K562 (cell line): ENCODE measurements around the gene NDUFS6. TPM values are rescaled to one million over a fixed set of nuclear protein-coding genes. Genes with fewer than 3 reads are reported as not detected.

ENCODE experiments used
- ATF3 ChIP-seq, 2 experiments: fragments of 450-650 bp in 1 of 2; sonication (generic) in 1 of 2; formaldehyde crosslinking in 1 of 2; IDR thresholded peaks in 1 of 2; conservative IDR thresholded peaks in 1 of 2; 2 replicates each; pipeline versions ENCODE4 v1.6.1 to v1.8.1; 2016 to 2023; ENCODE audit warnings: mild to moderate bottlenecking in 2 of 2, moderate library complexity in 2 of 2, inconsistent platforms in 1 of 2, missing genetic modification reagents in 1 of 2
- CHD4 ChIP-seq: fragments of 200-600 bp; sonication (generic); IDR thresholded peaks from 3 replicates; pipeline ENCODE4 v1.6.1; 2012; ENCODE audit warnings: low read depth, mild to moderate bottlenecking, mixed read lengths, low read length, inconsistent platforms; ENCODE audit not compliant: insufficient read depth, insufficient replicate concordance, poor library complexity, severe bottlenecking
- EGR1 ChIP-seq: fragments of 450-650 bp; conservative IDR thresholded peaks from 2 replicates; pipeline ENCODE4 v1.6.1; 2017; ENCODE audit warnings: mild to moderate bottlenecking
- EP300 ChIP-seq: IDR thresholded peaks from 2 replicates; pipeline ENCODE4 v1.6.1; 2012; ENCODE audit warnings: low read length, improper control_type of control experiment
- ESRRB ChIP-seq: fragments of 250-450 bp; sonication (Bioruptor Pico); IDR thresholded peaks from 2 replicates; pipeline ENCODE4 v1.5.0; 2020; ENCODE audit warnings: mild to moderate bottlenecking, moderate library complexity, borderline replicate concordance
- KAT7 ChIP-seq: sonication (generic); formaldehyde crosslinking; IDR thresholded peaks from 2 replicates; pipeline ENCODE4 v1.8.0; 2022; ENCODE audit warnings: missing genetic modification reagents, mild to moderate bottlenecking, borderline replicate concordance
- KDM1A ChIP-seq, 2 experiments: fragments of 450-650 bp; IDR thresholded peaks; 2 replicates each; pipeline ENCODE4 v1.6.1; 2016; ENCODE audit warnings: mild to moderate bottlenecking in 2 of 2
- LEF1 ChIP-seq: fragments of 450-650 bp; IDR thresholded peaks from 2 replicates; pipeline ENCODE4 v1.6.1; 2016; ENCODE audit warnings: mild to moderate bottlenecking
- MAFG ChIP-seq: fragments of 450-650 bp; conservative IDR thresholded peaks from 2 replicates; pipeline ENCODE4 v1.6.1; 2016; ENCODE audit warnings: missing genetic modification characterization, missing compliant biosample characterization
- NONO ChIP-seq, 2 experiments: fragments of 200-400 bp in 1 of 2; fragments of 450-650 bp in 1 of 2; formaldehyde crosslinking in 1 of 2; IDR thresholded peaks; 2 replicates each; pipeline ENCODE4 v1.6.1; 2017; ENCODE audit warnings: low read depth in 2 of 2, mild to moderate bottlenecking in 2 of 2, moderate library complexity in 2 of 2, low read length in 1 of 2
- PCBP2 ChIP-seq: fragments of 200-400 bp; formaldehyde crosslinking; IDR thresholded peaks from 2 replicates; pipeline ENCODE4 v1.6.1; 2018; ENCODE audit warnings: low read length, low read depth, mild to moderate bottlenecking, moderate library complexity; ENCODE audit not compliant: poor library complexity, severe bottlenecking
- PHTF2 ChIP-seq: fragments of 250-450 bp; sonication (Bioruptor Pico); IDR thresholded peaks from 2 replicates; pipeline ENCODE4 v1.5.0; 2021; ENCODE audit warnings: mild to moderate bottlenecking
- RB1 ChIP-seq: fragments of 450-650 bp; IDR thresholded peaks from 2 replicates; pipeline ENCODE4 v1.6.1; 2017; ENCODE audit warnings: low read depth, mild to moderate bottlenecking
- RNF2 ChIP-seq: sonication (generic); IDR thresholded peaks from 2 replicates; pipeline ENCODE4 v1.6.1; 2016
- SMAD1 ChIP-seq: fragments of 150-350 bp; IDR thresholded peaks from 2 replicates; pipeline ENCODE4 v1.6.1; 2014; ENCODE audit warnings: low read length, low read depth; ENCODE audit not compliant: partially characterized antibody
- SRSF1 ChIP-seq: fragments of 200-400 bp; formaldehyde crosslinking; IDR thresholded peaks from 2 replicates; pipeline ENCODE4 v1.6.1; 2017; ENCODE audit warnings: mild to moderate bottlenecking, low read depth, low read length, moderate library complexity
- TSC22D4 ChIP-seq: fragments of 450-650 bp; IDR thresholded peaks from 2 replicates; pipeline ENCODE4 v1.6.1; 2016; ENCODE audit warnings: missing genetic modification characterization, missing biosample characterization, control low read depth
- WHSC1 ChIP-seq: IDR thresholded peaks from one replicate; pipeline ENCODE4 v1.6.1; 2012; ENCODE audit warnings: low read length, control low read depth, inconsistent platforms
- ZBTB1 ChIP-seq: sonication (generic); formaldehyde crosslinking; IDR thresholded peaks from 2 replicates; pipeline ENCODE4 v1.8.1; 2023; ENCODE audit warnings: missing genetic modification reagents, low read depth, mild to moderate bottlenecking, borderline replicate concordance
- ZNF143 ChIP-seq: sonication (generic); formaldehyde crosslinking; IDR thresholded peaks from 2 replicates; pipeline ENCODE4 v1.9.0; 2022; ENCODE audit warnings: mild to moderate bottlenecking, missing genetic modification reagents
- ZNF197 ChIP-seq: fragments of 200-800 bp; sonication (Bioruptor generic); IDR thresholded peaks from 2 replicates; pipeline ENCODE4 v1.6.1; 2016; ENCODE audit warnings: low read depth, missing genetic modification characterization, missing compliant biosample characterization
- ZNF668 ChIP-seq: fragments of 250-450 bp; sonication (Bioruptor Pico); IDR thresholded peaks from 2 replicates; pipeline ENCODE4 v1.8.0; 2022; ENCODE audit warnings: mild to moderate bottlenecking, inconsistent platforms
- ZNF717 ChIP-seq: fragments of 250-450 bp; sonication (Bioruptor Pico); IDR thresholded peaks from 2 replicates; pipeline ENCODE4 v1.5.0; 2021
- ZNF764 ChIP-seq: fragments of 250-450 bp; sonication (Bioruptor Pico); IDR thresholded peaks from 2 replicates; pipeline ENCODE4 v1.4.0; 2020; ENCODE audit warnings: low read depth, mild to moderate bottlenecking, moderate library complexity
- polyA plus RNA-seq, 8 experiments: library from polyadenylated mRNA; depleted of rRNA in 4 of 8; stranded (reverse) in 5 of 8; unstranded in 3 of 8; fragments of >200 nt; fragmentation: Nextera tagmentation in 2 of 8; fragmentation: Illumina TruSeq in 1 of 8; extraction: Ambion mirVana in 2 of 8; extraction: Trizol in 1 of 8; gene quantifications; 2 replicates each; pipeline versions ENCODE4 v1.2.1 to v1.2.3, GENCODE V29; 2011 to 2014; ENCODE audit warnings: inconsistent platforms in 1 of 8, missing spikeins in 1 of 8
- total RNA-seq, 7 experiments: library from RNA; depleted of rRNA in 6 of 7; stranded (reverse); fragments of >200 nt in 6 of 7; fragmentation: Illumina TruSeq in 2 of 7; extraction: Trizol in 2 of 7; gene quantifications; 2 replicates each; pipeline versions ENCODE4 v1.2.1 to v1.2.3, GENCODE V29; 2011 to 2021; ENCODE audit warnings: low replicate concordance in 1 of 7
- TF ChIP-seq, protein P1 (sequence below): fragments of 250-450 bp; sonication (Bioruptor Pico); IDR thresholded peaks from 2 replicates; pipeline ENCODE4 v1.5.0; 2021

The NDUFS6 gene
- total and polyA plus RNA-seq, 9 of the 15 experiments (the other 6 are each of a cell fraction or from before 2014, with no cell fraction given): 36.1 to 291 (median 77.0) TPM

DNA sequence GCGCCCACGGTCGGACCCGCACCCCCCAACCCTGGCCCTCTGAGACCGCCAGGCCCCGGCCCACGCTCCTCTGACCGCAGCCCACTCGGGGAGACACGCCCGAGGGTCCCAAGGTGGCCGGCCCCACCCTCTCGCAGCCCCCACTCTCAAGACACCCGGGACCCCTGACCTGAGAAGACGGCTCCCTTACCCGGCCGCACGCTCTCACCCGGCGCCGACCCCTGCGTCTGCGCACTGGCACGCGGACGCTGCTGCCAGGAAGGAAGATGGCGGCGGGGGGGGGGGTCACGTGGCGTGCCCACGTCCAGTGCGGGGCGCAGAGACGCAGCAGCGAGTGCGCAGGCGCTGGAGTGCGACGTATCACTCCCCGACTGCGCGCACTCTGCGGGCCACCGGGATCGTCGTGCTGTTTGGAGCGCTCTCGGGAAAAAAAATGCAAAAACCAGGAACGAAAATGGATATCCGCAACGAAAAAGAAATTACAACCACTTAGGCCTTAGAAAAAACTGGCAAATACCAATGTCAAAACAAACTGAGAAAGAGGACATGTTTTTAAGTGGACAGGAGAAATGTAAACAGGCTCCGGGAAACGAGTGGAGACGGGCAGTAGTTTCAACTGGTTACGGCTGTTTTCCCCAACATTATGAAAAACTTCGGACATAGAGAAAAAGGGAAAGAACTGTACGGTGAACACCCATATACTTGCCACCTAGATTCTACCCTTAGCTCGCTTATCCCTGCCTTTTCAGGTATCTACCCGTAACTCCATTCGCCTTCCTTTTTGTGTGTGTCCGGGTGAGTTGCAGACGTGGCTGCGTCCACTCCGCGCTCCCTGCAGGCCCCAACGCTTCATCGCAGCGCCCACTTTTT lies 1.4 kb upstream of the NDUFS6 start, which contains the start of gene MRPL36 (continued):
- TF ChIP-seq SRSF1 (no peak), PCBP2 (no peak), ZNF717 (CRISPR knock-in tag) (no peak), SMAD1 (peak; percentile 83), ZNF143 (no peak), RNF2 (no peak), MAFG (no peak), WHSC1 (no peak), KAT7 (peak; percentile 54; the same call in 1 of the 2 replicates), TSC22D4 (tag) (no peak), EP300 (peak; percentile 28; the same call in 1 of the 2 replicates), ZNF197 (CRISPR knock-in tag) (no peak), ZBTB1 (CRISPR knock-in tag) (no peak), LEF1 (no peak), ATF3 (IDR thresholded peaks at IDR 0.05) (no peak), ATF3 (CRISPR knock-in tag; conservative IDR thresholded peaks at IDR 0.05) (no peak), ZNF764 (CRISPR knock-in tag) (no peak), RB1 (peak; percentile 47), PHTF2 (CRISPR knock-in tag) (no peak), NONO (IDR thresholded peaks at IDR 0.05; ENCODE audit: low read depth in 2 of 2, low read length in 1 of 2) (no peak), CHD4 (no peak), EGR1 (no peak; the same call in 1 of the 2 replicates), KDM1A (IDR thresholded peaks at IDR 0.05) (no peak), ESRRB (CRISPR knock-in tag) (no peak), ZNF668 (no peak)
- TF ChIP-seq, protein P1, sequence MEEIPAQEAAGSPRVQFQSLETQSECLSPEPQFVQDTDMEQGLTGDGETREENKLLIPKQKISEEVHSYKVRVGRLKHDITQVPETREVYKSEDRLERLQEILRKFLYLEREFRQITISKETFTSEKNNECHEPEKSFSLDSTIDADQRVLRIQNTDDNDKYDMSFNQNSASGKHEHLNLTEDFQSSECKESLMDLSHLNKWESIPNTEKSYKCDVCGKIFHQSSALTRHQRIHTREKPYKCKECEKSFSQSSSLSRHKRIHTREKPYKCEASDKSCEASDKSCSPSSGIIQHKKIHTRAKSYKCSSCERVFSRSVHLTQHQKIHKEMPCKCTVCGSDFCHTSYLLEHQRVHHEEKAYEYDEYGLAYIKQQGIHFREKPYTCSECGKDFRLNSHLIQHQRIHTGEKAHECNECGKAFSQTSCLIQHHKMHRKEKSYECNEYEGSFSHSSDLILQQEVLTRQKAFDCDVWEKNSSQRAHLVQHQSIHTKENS (CRISPR knock-in tag): no peak
